Prostate gland (tissue), 2 donors: ENCODE data around the gene CELF2. TPM values are rescaled to one million over a fixed set of nuclear protein-coding genes. Genes with fewer than 3 reads are reported as not detected.

Experiments used
- DNase-seq: peaks from one replicate; pipeline ENCODE4 v3.0.0-alpha.2; 2019; ENCODE audit warnings: low spot score
- H3K27ac ChIP-seq, 2 donors: fragments of 200-600 bp; sonication (generic); 2 replicates each; pipeline ENCODE4 v1.5.1; 2017 to 2019
- H3K27me3 ChIP-seq: fragments of 200-600 bp; sonication (generic); replicated peaks from 2 replicates; pipeline ENCODE4 v1.5.1; 2019; ENCODE audit not compliant: insufficient read depth
- H3K36me3 ChIP-seq, 2 donors: fragments of 200-600 bp; sonication (generic); 1 replicate in 1 of 2; 2 replicates in 1 of 2; pipeline versions ENCODE4 v1.5.1 to v1.8.1; 2017 to 2019
- H3K4me1 ChIP-seq: fragments of 200-600 bp; sonication (generic); replicated peaks from 2 replicates; pipeline ENCODE4 v1.5.1; 2019
- H3K4me3 ChIP-seq, 2 donors: fragments of 200-600 bp; sonication (generic); 2 replicates each; pipeline ENCODE4 v1.5.1; 2017 to 2019
- H3K9me3 ChIP-seq: fragments of 200-600 bp; sonication (generic); 2 replicates; pipeline ENCODE4 v1.5.1; 2017
- CTCF ChIP-seq, 4 experiments: fragments of 200-600 bp in 2 of 4; fragments of 450-650 bp in 2 of 4; sonication (generic) in 2 of 4; IDR thresholded peaks; 1 replicate in 3 of 4; 2 replicates in 1 of 4; pipeline ENCODE4 v1.5.1; 2016 to 2019; ENCODE audit warnings: antibody characterized with exemption in 4 of 4, mild to moderate bottlenecking in 2 of 4, moderate library complexity in 2 of 4
- POLR2A ChIP-seq: fragments of 450-650 bp; IDR thresholded peaks from one replicate; pipeline ENCODE4 v1.6.1; 2016; ENCODE audit warnings: antibody characterized with exemption, mild to moderate bottlenecking
- POLR2AphosphoS5 ChIP-seq: sonication (generic); formaldehyde crosslinking; IDR thresholded peaks from one replicate; pipeline ENCODE4 v1.6.1; 2017; ENCODE audit warnings: antibody characterized with exemption
- WGBS: methylation state at CpG from one replicate; pipeline ENCODE4 v1.1.5; 2018; 5-methylcytosine and 5-hydroxymethylcytosine counted together
- intact Hi-C: fragments of 100-400 bp; cut with DNase I; formaldehyde crosslinking; loops from one replicate; pipeline ENCODE4 v1.14.2; 2022
- total RNA-seq, 2 donors: library from RNA; depleted of rRNA; stranded (reverse); fragments of >200 nt; gene quantifications; one replicate each; pipeline ENCODE4 v1.1.0, GENCODE V29; 2016

CELF2 gene
- total RNA-seq, 2 donors from 2014 or later: 19.2 to 43.2 TPM

DNA sequence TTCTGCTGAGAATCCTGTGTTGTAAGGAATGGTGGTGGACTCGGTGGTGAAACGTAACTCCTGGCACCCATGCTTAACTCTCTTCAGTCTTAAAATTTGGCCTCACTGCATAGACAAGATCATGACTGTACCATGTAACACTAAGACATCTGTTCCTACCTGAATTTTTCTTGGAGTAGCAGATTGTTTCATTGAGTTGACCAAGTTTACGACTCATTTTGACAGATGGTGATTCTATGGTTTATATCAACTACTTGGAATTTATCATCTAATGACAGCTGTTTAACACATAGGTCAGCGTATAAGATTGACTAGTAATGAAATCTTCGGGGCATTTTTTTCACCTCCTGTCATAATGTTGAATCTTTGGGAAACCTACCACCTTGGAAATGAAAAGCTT is 184.2 kb downstream of the CELF2 start:
- Histone ChIP-seq H3K27ac (no peak overlapping the region), H3K4me3 (no peak overlapping the region), H3K4me1 (no peaks in the 10 kb centered on the region), H3K36me3 (no peaks in the 10 kb centered on the region), H3K9me3 (no peaks in the 10 kb centered on the region), H3K27me3 (no peaks in the 10 kb centered on the region)
- intact Hi-C loops: no loop called here
- DNase-seq: no peak
- TF ChIP-seq CTCF (IDR thresholded peaks at IDR 0.05) (no peak), POLR2A (no peak), POLR2AphosphoS5 (no peak)
- WGBS: 84% methylated on average over 5 of the region's 5 CpGs

DNA sequence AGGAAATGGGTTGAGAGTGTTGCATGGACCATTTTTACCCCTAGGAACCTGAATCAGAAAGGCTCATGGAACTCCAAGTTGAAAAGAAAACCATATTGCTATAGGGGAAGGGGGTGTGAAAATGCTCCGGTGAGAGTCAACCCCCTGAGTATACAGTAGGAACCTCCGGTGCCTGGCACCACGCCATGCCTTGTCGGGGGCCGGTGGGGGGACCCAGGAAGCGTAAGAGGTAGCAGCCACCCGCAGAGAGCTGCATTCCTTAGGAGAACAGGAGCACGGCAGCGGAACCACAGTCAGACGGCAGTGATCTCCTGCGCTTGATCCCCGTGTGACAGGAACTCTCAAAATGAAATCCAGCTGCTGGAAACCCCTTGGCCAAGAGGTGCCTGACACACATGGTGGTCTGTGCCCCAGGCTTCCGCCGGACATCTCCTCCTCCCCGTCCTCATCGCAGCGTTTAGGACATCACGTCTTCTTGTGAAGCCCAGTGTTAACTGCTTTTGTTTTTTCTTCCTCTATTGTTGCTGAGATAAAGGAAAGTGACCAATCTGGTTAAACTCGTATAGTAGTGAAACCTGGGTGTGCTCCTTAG is 186.8 kb downstream of the CELF2 start:
- H3K36me3 ChIP-seq: no peaks in the 10 kb centered on the region
- no peaks in the 10 kb centered on the region for H3K9me3 ChIP-seq
- H3K4me3 ChIP-seq: peak overlapping the region in 1 of 2 donors; percentile 9
- H3K27me3 ChIP-seq: no peaks in the 10 kb centered on the region
- peak overlapping the region in 1 of 2 donors; percentile 33 for H3K27ac ChIP-seq
- intact Hi-C loops: no loop called here
- TF ChIP-seq CTCF (IDR thresholded peaks at IDR 0.05): no peak
- no peak for TF ChIP-seq POLR2A
- TF ChIP-seq POLR2AphosphoS5: peak; percentile 29
- H3K4me1 ChIP-seq: no peaks in the 10 kb centered on the region
- 32% methylated on average over 19 of the region's 19 CpGs for WGBS
- DNase-seq: no peak

- intact Hi-C loops: no loop called here
These were observed 187.5 kb downstream of the CELF2 start for GRCh38 chr10:11205030-11205772.

DNA sequence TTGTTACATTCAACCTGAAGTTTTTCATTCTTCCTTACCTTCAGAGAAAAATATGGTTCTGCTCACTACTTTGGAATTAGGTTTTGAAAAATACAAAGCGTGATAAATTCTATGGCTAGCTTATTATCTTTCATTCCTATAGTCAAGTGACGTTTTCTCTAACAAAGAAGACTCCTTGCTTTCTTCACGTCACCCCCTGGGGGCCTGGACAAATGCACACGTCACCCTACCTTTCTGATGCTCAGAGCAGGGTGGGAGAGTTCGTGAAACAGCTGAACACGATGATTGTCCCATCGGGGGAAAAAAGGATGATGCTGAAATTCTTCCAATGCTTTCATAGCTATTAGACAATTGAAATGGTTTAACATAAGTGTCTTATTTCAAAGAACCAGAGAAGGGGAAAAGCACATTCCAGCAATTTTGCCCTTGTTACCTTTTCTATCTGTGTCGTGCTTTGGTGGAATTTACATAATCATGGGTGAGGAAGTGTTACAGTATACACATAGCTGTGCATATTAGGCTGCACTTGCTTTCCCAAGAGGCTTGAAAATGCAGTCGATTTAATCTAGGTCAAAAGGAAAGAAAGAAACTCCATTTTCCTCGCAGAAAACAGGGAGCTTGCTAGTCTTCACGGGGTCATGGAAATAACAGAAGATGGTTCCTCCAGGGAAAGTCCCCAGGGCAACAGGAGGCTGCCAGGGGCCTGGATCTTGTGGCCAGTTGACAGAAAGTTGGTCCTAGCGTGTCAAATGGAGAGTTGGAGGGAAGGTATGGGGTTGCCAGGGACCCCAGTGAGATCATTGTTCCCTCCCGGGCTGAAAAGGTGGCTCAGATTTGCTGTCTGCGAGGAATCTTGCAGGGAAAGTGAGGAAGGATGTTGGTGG is 189.2 kb downstream of the CELF2 start:
- H3K36me3 ChIP-seq: no peaks in the 10 kb centered on the region
- DNase-seq: no peak
- intact Hi-C loops: no loop called here
- no peaks in the 10 kb centered on the region for H3K4me1 ChIP-seq
- no peaks in the 10 kb centered on the region for H3K27me3 ChIP-seq
- H3K4me3 ChIP-seq: no peak overlapping the region
- 80% methylated on average over 14 of the region's 14 CpGs for WGBS
- H3K9me3 ChIP-seq: no peaks in the 10 kb centered on the region
- no peak overlapping the region for H3K27ac ChIP-seq
- no peak for TF ChIP-seq POLR2AphosphoS5
- no peak for TF ChIP-seq POLR2A
- TF ChIP-seq CTCF (IDR thresholded peaks at IDR 0.05): no peak

More at GRCh38 chr10:11205030-11205772, 187.5 kb downstream of the CELF2 start:
- Histone ChIP-seq H3K4me1 (no peaks in the 10 kb centered on the region), H3K36me3 (no peaks in the 10 kb centered on the region), H3K9me3 (no peaks in the 10 kb centered on the region), H3K4me3 (peak overlapping the region in 1 of 2 donors; percentile 9), H3K27me3 (no peaks in the 10 kb centered on the region), H3K27ac (no peak overlapping the region)
- WGBS: 91% methylated on average over 13 of the region's 13 CpGs
- no peak for DNase-seq
- TF ChIP-seq POLR2A (no peak), CTCF (IDR thresholded peaks at IDR 0.05) (no peak), POLR2AphosphoS5 (no peak)
